HG02885 (cell line): Measurements from ENCODE around the gene SMCHD1.
"Not testable (repeated sequence)": the region's sequence is repeated elsewhere in the genome, so short reads cannot be mapped to it uniquely, and the experiment has no call there.

ENCODE experiments used
- ATAC-seq: cut with Tn5 transposase; IDR thresholded peaks from one replicate; pipeline ENCODE4 v1.9.1; 2021; ENCODE audit warnings: mild to moderate bottlenecking; ENCODE audit not compliant: unreplicated experiment, poor library complexity

Gene SMCHD1

GRCh38 chr18:2847317-2848246, 192.1 kb downstream of the SMCHD1 start:
- ATAC-seq = peak; percentile 59

DNA sequence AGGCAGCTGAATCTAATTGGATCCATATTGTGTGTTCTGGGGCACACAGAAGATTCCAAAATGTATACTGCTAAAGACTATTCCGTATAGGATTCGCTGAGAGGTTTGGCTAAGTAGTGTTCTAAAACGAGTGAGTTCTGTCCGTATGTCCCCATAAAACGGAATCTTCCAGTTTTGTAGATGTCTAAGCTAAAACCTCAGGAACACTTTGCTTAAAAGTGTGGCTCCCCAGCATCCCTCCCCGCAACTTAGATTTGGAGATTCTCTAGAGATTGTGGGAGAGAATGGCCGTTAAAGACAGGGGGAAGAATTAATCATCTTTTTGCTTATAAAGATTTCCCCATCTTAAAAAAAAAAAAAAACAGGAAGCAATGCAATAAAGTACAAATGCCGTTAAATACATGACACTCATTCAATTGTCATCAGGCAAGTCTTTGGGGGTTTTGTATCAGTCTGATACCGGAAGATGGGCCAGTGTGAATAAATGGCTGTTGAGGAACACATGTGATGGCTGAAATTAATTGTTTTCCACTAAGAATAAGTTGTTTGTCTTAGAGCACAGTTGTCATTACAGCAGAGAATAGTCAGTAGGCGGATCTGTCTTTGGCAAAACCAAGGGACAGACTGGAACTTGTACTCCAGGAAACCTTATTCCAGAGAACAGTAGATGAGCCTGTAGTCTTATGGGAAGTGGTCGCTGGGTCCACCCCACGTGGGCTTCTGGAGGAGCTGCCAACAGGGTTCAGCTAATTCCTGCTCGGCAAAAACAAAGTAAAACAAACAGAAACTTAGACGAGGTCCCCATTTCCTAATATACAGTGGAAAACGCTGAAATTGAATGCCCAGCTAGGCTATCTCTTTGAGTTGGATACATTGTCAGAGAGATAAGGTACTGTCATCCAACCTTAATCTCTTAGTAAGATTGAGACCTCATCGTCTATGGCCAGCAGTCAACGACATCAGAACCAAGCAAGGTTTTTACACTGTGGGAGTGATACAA, 193.0 kb downstream of the SMCHD1 start:
- no peak for ATAC-seq

DNA sequence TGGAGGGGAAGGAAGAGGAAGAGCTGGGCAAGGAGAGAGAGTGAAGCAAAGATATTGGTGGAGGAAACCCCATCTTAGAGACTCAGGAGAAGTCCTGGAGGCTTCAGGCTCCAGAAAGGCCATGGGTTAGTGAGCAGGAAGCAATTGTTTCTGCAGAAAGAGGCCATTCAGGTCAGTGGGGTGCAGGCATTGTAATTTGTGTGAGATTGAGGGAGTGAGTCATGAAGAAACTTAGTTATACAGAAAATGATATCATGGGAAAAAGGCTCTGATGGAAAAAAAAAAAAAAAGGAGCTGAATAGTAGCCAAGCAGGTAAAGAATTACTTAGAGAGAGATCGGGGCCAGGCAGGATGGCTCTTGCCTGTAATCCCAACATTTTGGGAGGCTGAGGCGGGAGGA, 195.3 kb downstream of the SMCHD1 start:
- ATAC-seq = no peak

GRCh38 chr18:2851771-2852170, 196.2 kb downstream of the SMCHD1 start:
- no peak for ATAC-seq

DNA sequence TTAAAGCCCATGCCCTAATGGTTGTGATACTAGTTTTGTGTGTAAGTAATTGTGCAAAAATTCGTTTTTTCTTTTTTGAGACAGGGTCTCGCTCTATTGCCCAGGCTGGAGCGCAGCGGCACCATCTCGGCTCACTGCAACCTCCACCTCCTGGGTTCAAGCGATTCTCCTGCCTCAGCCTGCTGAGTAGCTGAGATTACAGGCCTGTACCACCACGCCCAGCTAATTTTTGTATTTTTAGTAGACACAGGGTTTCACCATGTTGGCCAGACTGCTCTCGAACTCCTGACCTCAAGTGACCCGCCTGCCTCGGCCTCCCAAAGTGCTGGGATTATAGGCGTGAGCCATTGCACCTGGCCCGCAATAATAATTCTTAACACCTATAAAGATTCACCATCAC, 196.9 kb downstream of the SMCHD1 start:
- not testable (repeated sequence) for ATAC-seq

GRCh38 chr18:2853173-2853925, 197.8 kb downstream of the SMCHD1 start:
- no peak for ATAC-seq

DNA sequence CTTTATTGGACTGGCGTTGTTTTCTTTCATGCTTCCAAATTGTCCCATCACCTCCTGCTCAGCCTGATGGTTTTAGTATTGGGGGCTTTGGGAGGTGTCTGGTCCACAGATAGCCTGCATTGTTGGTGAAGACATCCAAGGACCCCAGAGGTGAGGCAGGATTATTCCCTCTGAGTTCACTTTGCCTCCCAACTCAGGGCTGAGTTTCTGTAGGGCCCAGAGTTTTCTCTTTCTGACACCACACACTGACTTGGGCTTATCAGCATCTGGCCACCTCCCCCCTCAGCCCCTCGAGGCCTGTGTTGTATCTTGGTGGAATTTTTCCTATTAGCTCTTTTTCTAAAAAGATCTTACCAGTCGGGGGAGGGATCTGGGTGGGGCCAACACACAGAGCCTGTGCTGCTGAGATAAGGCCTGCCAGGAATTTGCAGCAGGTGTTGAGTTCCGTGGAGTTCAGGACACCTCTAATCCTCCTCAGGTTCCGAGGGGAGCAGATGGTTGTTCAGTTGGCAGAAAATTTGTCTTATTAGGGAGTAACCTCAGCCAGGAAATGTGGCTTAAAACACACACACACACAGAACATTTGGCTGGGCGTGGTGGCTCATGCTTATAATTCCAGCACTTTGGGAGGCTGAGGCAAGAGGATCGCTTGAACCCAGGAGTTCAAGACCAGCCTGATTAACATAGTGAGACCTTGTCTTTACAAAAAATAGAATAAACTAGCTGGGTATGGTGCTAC, 198.6 kb downstream of the SMCHD1 start:
- no peak for ATAC-seq
